Activated CD8-positive, alpha-beta memory T cell treated with anti-CD3 and anti-CD28 coated beads for 24 hours (primary cell): ENCODE data around the gene DIO3.
"Not testable (repeated sequence)": the region's sequence is repeated elsewhere in the genome, so short reads cannot be mapped to it uniquely, and the experiment has no call there.

ENCODE experiments used
- DNase-seq: peaks from one replicate; pipeline ENCODE4 v3.0.0-alpha.2; 2020

DIO3 gene

DNA sequence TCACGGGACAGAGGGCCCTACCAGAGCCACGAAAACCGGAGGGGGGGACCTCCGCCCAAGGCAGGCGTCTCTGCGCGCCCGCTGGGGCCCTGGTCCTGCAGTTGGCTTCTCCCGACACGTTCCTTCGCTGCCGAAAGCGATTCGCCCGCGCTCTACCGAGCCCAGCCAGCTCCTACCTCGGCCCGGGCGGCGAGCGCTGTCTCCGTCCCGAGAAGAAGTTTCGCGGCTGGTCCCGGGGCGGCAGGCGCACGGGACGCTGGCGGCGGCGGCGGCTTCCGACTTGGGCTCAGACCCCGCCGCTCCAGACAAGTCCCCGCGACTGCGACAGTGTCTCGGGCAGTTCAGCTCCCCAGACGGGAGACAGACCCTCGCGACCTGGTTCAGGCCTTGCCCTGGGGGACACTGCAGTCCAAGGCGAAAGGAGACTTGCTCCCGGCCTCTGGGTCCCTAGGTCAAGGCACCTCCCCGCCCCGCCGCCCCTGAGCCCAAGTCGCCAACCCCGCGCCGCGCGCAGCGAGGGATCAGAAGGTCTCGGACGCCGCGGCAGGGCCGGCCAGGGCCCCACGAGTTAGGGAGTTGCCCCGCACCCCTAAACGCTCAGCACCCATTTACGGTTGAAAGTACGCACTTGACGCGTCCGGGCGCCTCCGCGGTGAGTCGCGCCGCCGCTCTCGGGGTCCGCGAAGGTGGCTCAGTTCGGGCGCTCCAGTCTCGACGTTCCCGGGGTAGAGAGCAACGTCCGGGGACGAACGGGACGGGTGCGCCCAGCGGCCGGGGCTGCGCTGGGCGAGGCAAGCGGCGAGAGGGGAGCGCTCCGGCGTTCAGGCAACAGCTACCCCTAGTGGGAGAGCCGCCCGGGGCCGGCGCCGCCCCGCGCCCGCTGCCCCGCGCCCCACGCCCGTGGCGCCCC, 1.4 kb upstream of the DIO3 start:
- no peak for DNase-seq

GRCh38 chr14:101560534-101561113, 671 bp upstream of the DIO3 start:
- DNase-seq, result no peak

GRCh38 chr14:101561897-101562490, 699 bp downstream of the DIO3 start:
- no peak for DNase-seq

DNA sequence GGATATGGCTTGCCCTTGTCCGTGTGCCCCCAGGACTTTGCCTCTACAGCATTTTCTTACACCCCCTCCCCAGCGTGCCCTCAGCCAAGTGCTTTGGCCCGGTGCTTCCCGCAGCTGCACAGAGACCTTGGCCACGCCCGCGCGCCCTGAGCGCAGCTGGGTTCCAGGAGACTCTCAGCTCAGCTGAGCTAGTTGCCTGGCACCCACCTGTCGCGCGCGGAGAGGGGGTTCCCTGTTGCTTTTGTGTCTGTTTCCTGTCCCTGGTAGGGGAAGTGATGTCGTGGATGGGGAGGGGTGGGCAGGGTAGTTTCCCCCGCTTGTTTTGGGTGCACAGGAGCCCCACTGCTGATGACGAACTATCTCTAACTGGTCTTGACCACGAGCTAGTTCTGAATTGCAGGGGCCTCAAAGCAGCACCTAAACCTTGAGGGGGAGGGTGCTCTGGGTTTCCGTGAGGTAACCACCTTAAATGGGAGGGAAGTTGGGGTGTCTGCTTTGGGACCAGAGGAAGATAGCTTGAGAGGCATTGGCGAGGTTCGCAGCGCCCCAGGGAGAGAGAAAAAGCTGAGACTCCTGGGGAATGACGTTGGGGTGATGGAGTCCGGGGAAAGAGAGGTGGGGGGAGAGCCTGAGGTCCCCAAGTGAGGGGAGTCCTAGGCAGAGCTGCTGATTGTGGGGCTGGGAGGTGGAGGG, 1.5 kb downstream of the DIO3 start:
- no peak for DNase-seq

DNA sequence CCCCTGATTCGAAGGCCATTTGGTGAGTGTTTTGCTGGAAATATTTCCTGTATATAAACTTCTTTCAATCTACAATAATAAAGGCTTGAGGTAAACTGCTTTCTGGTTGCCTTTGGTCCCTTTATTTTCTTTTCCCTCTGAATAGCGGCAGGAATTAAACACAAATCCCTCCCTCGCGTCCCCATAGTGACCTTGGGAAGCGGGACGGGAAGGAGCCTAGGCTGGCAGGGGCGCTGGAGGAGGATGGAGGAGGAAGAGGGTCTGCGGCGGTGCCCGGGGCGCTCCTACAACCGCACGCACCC, 2.0 kb downstream of the DIO3 start:
- DNase-seq, result no peak

DNA sequence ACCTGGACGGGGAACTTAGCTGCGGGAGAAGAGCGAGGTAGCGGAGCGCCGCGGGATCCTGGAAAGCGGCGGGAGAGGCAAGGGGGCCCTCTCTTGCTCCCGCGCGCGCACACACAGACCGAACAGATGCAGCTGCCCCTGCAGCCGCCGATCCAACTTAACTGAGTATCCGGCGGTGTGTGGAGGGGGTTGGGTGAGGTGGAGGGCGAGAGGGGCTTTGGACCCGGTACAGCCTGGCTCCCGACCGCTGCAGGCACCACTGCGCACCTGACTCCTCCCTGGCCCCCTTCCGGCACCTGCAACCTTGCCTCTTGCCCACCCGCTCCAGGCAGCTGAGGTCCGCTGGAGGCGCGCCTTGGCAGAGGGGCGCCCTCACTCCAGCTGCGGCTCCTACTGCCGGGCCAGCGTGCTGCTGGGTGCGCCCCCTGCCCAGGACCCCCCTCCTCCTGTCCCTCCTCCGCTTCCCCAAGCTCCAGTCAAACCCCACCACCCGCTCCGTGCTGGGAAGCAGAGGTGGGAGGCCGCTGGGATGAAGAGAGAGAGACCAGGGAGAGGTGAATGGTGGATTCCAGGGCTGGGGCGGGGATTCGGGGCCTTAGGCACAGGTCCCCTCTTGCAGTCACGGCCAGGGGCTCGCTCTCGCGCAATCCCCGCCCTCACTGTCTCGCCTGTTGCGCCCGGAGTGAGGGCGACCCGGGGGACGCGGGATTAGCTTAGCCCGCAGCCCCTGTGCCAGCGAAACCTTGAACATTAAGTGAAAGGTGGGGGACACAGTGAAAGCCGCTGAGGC, 2.6 kb downstream of the DIO3 start:
- no peak for DNase-seq

DNA sequence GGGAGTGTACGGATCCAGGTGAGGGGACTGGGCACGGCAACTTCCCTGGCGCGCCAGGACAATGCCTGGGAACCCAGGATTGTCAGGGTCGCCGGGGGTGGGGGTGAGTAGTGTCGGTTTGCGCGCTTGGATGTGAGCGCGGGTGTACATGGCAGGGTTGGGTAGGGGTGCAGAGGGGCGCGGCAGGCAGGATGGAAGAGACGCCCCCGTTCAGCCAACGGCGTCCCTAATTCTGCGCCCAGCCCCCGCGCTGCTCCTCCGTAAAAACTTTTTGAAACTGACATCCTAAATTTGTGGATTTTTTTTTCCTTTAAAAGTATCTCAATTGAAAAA, 3.1 kb downstream of the DIO3 start:
- no peak for DNase-seq

DNA sequence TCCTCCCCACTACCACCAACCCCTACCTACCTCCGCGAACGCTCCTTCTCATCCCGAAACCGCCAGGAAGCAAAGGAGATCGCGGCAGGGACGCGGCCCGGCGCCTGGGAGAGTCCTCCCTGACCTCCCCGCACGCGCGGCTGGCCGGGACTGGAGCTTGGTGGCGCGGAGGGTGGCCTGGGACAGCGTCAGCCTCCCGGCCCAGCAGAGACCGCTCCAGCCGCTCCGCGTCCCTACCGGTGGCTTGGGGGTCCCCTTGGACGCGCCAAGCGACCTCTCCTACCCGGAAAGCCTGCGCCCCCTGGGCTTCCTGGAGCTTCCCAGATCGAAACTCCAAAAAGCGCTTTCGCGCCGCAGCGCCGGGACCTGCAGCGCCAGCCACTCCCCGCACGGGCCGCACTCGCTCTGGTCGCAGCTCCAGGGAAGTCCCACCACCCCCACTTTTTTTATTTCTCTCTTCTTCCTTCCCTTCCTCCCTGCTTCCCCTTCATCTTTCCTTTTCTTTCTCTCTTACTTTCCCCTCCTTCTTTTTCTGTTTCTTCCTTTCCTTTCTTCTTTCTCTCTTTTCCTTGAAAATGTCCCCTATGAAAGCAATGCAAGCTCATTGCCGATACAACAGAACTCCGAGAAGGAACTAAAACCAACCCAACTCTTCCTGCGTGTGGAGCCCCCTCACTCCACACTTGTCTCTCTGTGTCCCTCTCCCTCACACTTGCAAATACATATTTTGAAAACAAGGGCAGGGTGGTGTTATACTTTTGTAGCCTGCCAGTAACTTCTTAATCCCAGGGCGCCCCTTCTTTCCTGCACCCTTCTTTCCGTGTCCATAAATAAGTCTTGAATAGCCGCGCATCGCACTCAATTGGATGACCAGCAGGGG, 3.8 kb downstream of the DIO3 start:
- no peak for DNase-seq

GRCh38 chr14:101567252-101567651, 6.0 kb downstream of the DIO3 start:
- no peak for DNase-seq

DNA sequence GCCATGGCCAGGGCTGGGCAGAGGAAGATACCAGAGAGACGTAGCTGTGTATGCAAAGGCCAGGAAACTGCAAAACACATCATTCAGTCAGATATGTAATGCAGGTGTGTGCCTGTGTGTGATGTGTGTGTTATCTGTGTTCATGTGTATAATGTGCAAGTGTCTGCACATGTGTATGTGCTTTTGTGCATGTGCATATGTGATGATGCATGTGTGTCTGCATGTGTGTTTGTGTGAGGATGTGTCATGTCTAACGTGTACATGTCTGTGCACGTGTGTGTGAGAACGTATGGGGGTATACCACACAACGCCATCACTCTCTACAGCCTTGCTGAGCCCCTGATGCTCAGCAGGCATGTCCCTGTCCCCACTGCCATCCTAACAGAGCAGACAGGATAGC, 9.7 kb downstream of the DIO3 start:
- DNase-seq, result no peak

DNA sequence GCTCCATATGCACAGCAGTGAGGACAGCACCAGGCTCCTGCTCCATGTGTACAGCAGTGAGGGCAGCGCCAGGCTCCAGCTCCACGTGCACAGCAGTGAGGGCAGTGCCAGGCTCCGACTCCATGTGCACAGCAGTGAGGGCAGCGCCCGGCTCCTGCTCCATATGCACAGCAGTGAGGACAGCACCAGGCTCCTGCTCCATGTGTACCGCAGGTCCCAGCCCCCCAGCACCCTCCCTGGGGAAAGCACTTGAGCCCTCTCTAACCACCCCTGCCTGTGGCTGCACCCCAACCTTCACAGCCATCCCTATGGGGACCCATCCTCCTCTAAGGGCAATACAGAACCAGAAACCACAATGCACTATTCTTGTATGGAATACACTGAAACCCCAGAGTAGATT, 11.2 kb downstream of the DIO3 start:
- DNase-seq, result not testable (repeated sequence)

DNA sequence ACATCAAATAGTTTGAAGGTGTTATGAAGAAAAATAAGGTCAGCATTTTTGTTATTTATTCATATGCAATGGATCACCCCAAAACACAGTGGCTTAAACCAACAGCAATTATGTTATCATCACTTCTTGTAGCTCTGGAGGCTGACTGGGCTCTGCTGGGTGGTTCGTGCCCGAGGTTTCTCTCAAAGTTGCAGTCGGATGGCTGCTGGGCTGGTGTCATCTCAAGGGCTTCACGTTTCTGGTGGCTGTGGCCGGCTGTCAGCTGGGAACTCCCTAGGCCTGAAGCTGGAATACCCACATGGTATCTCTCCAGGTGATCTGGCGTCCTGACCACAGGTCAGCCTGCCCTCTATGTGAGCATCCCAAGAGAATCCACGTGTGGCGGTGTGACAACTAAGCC, 12.0 kb downstream of the DIO3 start:
- no peak for DNase-seq

DNA sequence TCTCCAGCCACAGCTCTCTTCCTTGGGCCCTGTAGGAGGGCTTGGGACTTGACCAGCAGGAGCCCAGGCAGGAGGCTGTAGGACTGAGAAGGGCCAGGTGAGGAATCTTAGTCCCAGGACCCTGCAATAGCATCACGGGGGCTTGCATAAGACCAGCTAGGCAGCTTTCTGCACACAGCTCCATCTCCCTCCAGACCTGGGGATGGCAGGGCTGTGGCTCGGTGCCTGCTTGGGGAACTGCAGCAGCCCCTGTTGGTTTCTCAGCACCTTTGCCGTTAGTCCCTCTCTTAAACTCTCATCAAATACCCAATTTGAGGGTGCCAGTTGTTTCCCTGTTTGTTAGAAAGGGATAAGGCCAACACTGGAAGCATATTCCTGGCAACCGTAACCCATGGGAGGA, 14.3 kb downstream of the DIO3 start:
- no peak for DNase-seq

DNA sequence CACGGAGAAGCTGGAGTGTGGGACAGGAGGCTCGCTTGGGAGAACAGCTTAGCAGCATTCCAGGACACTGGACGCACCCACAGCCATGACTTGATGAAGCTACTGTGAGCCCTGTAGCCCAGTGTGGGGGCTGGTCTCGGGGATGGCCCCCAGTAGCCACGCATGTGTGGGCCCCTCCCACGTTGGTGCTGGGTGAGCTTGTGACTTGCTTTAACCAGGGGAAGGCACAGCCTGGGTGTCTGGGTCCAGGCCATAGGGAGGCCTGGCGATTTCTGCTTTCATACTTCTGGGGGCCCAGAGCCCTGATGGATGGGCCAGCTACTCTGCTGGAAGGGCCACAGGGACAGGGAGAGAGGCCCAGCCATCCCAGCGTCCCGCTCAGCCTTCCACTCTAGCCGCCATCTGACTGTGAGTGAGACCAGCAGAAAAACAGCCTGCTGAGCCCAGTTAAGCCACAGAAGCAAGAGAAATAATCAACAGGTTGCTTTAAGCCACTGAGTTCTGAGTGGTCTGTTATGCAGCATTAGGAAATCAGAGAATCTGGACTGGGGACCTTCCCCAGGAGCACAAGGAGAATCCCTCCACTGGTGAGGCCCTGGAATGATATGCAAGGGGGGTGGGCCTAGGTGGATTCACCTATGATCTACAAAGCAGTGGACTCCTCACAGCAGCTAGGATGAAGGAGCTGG, 16.1 kb downstream of the DIO3 start:
- DNase-seq, result no peak

GRCh38 chr14:101578489-101578888, 17.2 kb downstream of the DIO3 start:
- DNase-seq, result no peak

GRCh38 chr14:101579372-101580080, 18.2 kb downstream of the DIO3 start:
- DNase-seq, result no peak

DNA sequence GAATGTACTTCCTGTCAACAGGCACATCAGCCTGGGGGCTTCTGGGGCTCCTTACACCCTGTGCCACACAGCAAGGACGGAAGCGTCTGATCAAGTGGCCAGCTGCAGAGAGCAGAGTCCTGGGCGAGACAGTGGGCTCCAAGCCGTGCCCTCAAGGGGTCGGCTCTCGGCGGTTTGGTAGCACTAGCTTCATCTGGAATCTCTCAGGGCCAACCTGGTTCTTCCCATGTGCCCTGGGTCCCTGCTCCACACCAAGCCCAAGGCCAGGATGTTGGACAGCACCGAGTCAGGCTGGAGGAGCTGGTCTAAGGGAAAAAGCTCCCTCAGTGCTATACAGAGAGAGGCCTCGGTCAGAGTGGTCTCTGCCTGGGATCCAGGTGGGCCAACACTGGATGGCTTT, 20.5 kb downstream of the DIO3 start:
- no peak for DNase-seq

- DNase-seq, result no peak
These were observed 21.0 kb downstream of the DIO3 start for GRCh38 chr14:101582294-101582693.

- DNase-seq, result no peak
These were observed 21.9 kb downstream of the DIO3 start for GRCh38 chr14:101583006-101583714.

GRCh38 chr14:101583715-101584054, 22.4 kb downstream of the DIO3 start:
- no peak for DNase-seq
